ENCODE data around the gene MRPL57. TPM values are rescaled to one million over a fixed set of nuclear protein-coding genes. Genes with fewer than 3 reads are reported as not detected.

The MRPL57 gene
- total RNA-seq, 2 donors from 2014 or later = 8.0 to 10.2 TPM

- TF ChIP-seq CTCF (IDR thresholded peaks at IDR 0.05) = no peak
- Histone ChIP-seq H3K36me3 (replicated peaks in 1 of 2; ENCODE audit: insufficient read depth in 1 of 2, low read depth in 2 of 2) (peaks cover 0 to 10% of the 10 kb centered on the region in 2 donors), H3K27ac (no peak overlapping the region), H3K27me3 (no peaks in the 10 kb centered on the region), H3K4me3 (no peak overlapping the region), H3K9me3 (no peaks in the 10 kb centered on the region), H3K4me1 (peaks cover 3% of the 10 kb centered on the region)
- intact Hi-C loops (cut with DNase I) = no loop called here
- ATAC-seq (no peak), DNase-seq (no peak)
- 57 to 59% methylated on average over 5 of the region's 5 CpGs for WGBS, 2 donors
Observed at GRCh38 chr13:21148557-21149258, 27.8 kb upstream of the MRPL57 start.

- no peaks in the 10 kb centered on the region for H3K27me3 ChIP-seq
- 58 to 72% methylated on average over 1 of the region's 1 CpG for WGBS, 2 donors
- H3K4me3 ChIP-seq = no peak overlapping the region
- ATAC-seq = no peak
- no peaks in the 10 kb centered on the region for H3K9me3 ChIP-seq
- no peak for DNase-seq
- TF ChIP-seq CTCF (IDR thresholded peaks at IDR 0.05) = no peak
- no peak overlapping the region for H3K27ac ChIP-seq
- H3K36me3 ChIP-seq (replicated peaks in 1 of 2; ENCODE audit: insufficient read depth in 1 of 2, low read depth in 2 of 2) = peaks cover 0 to 10% of the 10 kb centered on the region in 2 donors
- H3K4me1 ChIP-seq = no peaks in the 10 kb centered on the region
- intact Hi-C loops (cut with DNase I) = no loop called here
Observed at GRCh38 chr13:21149568-21149967, 26.9 kb upstream of the MRPL57 start.

- WGBS, 2 donors = 54 to 74% methylated on average over 1 of the region's 1 CpG
- no peak for ATAC-seq
- Histone ChIP-seq H3K4me1 (no peaks in the 10 kb centered on the region), H3K9me3 (no peaks in the 10 kb centered on the region), H3K36me3 (replicated peaks in 1 of 2; ENCODE audit: insufficient read depth in 1 of 2, low read depth in 2 of 2) (peaks cover 0 to 10% of the 10 kb centered on the region in 2 donors), H3K27me3 (no peaks in the 10 kb centered on the region), H3K4me3 (no peak overlapping the region), H3K27ac (no peak overlapping the region)
- no peak for DNase-seq
- TF ChIP-seq POLR2A (IDR thresholded peaks at IDR 0.05) (no peak), CTCF (IDR thresholded peaks at IDR 0.05) (no peak)
- intact Hi-C loops (cut with DNase I) = no loop called here
Observed at GRCh38 chr13:21150013-21150412, 26.4 kb upstream of the MRPL57 start.

GRCh38 chr13:21152251-21152899, 24.1 kb upstream of the MRPL57 start:
- intact Hi-C loops (cut with DNase I) = no loop called here

More at GRCh38 chr13:21152251-21152899, 24.1 kb upstream of the MRPL57 start:
- ATAC-seq (no peak), DNase-seq (no peak)
- H3K36me3 ChIP-seq (replicated peaks in 1 of 2; ENCODE audit: insufficient read depth in 1 of 2, low read depth in 2 of 2) = peaks cover 0 to 5% of the 10 kb centered on the region in 2 donors
- H3K4me3 ChIP-seq = no peak overlapping the region
- H3K27ac ChIP-seq = no peak overlapping the region
- no peaks in the 10 kb centered on the region for H3K9me3 ChIP-seq
- TF ChIP-seq CTCF (IDR thresholded peaks at IDR 0.05) (no peak), POLR2A (IDR thresholded peaks at IDR 0.05) (no peak)
- no peaks in the 10 kb centered on the region for H3K4me1 ChIP-seq
- WGBS, 2 donors = 84 to 88% methylated on average over 8 of the region's 8 CpGs
- H3K27me3 ChIP-seq = no peaks in the 10 kb centered on the region
